ENCODE results near the gene RBM46.
"Not testable (repeated sequence)": the region's sequence is repeated elsewhere in the genome, so short reads cannot be mapped to it uniquely, and the experiment has no call there.

Gene RBM46

GRCh38 chr4:154836030-154836429 lies 55.0 kb downstream of the RBM46 start:
- in situ Hi-C loops (cut with HindIII; ENCODE audit: low sequenced_read_pairs) = no loop called here

DNA sequence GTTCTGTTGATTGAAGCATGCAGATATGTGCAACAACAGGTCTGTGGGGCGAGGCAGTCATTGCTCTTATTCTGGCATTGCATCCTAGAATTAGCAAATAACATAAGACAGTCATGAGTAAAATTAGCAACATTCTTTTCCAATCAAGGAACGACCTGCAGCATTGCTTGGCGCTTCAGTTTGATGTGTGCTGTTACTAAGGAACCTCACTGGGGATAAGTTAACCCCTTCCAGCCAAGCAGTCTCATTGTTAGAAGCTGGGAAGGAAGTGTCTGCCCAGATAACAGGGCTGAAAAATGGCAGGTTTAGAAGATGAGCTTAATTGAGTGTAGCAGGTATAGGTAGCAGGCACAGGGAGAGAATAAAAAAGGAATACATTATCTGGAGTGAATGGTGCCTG lies 55.4 kb downstream of the RBM46 start:
- in situ Hi-C loops (cut with HindIII; ENCODE audit: low sequenced_read_pairs) = no loop called here

DNA sequence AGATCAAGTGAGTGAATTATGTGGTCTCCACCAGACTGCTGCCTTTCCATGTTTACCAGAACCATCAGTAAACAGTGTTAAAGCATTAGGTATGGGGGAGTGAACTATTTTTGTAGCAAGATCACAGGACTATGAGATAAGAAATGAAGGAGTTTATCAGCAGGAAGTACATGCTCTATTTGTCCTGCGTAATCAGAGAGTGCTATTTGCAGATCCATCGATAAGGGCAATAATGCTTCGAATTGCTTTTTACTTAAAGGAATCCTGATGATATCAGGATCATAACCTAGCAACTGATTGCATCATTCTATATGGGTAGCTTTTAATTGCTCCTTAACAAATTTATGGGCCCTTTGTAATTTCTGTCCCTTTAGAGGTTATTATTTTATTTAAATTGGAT lies 57.1 kb downstream of the RBM46 start:
- in situ Hi-C loops (cut with HindIII; ENCODE audit: low sequenced_read_pairs) = no loop called here

DNA sequence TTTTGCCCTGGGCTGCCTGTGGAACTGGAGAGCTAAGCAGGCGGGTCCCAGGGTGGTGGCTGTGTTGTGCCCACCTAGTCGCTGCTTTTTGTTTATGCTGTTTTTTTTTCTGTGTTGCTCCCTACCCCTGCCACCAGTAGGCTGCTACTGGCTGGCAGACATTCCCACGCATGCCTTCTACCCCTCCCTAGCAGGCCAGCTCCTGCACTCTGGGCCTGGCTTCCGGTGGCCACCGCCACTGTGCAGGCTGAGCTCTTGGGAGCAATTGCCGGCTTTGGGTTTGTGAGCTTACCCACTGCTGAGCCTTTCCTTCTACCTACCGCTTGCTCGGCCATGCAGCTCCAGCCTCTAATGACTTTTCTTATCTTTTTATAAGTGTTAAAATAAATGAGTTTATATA lies 57.6 kb downstream of the RBM46 start:
- in situ Hi-C loops (cut with HindIII; ENCODE audit: low sequenced_read_pairs) = no loop called here

DNA sequence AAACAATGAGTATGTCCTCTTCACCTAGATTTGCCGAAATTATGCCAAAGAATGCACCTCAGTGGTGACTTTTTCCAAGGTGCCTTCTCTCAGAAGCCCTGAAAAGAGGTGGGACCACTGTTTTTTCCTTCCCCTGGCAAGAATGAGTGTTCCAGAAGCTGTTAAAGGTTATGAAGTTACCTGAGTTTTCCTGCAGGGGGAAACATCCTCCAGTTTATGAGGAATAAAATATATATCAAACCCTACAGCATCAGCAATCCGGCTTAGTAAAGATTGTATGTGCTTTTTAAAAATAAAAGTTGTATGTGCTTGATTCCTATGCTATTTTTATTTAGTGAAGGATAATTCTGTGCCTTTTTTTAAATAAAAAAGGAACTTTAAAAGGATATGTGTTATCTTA lies 73.3 kb downstream of the RBM46 start:
- in situ Hi-C loops (cut with HindIII; ENCODE audit: low sequenced_read_pairs) = no loop called here

DNA sequence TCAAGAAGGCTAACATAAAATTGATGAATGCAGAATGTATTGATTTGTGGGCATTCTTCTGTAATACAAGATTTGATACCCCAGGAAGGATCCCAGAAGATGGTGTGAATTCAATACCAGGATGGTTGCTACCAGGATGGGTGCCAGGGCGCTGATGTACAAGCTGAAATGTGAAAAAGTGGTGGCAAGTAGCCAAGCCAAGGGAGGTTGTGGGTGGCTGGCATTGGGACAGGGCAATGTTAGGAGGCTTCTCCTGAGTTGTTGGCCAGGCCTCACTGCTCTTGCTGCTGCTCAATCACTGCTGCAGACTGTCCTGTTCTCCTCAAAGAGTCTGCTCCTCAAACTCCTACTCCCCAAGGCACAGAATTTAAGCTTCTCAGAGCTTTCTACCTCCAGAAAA lies 77.1 kb downstream of the RBM46 start:
- in situ Hi-C loops (cut with HindIII; ENCODE audit: low sequenced_read_pairs) = no loop called here

DNA sequence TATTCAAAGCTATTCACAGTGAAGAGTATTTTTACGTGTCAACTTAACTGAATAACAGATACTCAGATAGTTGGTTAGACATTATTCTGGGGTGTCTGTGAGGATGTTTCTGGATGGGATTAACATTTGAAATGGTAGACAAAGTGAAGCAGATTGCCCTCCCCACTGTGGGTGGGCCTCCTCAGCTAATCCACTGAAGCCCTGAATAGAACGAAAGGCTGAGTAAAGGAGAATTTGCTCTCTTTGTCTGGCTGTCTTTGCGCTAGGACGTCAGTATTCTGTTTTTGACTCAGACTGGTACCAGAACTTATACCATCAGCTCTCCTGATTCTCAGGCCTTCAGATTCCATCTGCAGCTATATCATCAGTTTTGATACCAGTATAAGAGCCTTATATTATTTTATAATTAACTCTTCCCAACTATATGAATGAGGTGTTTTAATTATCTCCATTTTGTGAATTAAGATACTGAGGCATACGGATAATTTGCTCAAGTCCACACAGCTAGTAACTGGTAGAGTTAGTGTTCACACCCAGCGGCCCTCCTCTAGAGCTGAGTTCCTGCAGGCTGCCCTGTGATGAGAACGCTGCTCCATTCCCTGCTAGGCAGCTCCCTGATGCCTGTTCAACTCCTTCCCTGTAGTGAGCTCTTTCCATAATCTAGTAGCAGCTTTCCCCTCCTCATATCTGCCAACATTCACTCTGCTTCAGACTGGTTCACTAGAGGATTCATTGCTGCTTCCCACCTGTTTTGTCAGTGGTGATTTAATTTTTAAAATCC lies 87.5 kb downstream of the RBM46 start:
- in situ Hi-C loops (cut with HindIII; ENCODE audit: low sequenced_read_pairs) = no loop called here

DNA sequence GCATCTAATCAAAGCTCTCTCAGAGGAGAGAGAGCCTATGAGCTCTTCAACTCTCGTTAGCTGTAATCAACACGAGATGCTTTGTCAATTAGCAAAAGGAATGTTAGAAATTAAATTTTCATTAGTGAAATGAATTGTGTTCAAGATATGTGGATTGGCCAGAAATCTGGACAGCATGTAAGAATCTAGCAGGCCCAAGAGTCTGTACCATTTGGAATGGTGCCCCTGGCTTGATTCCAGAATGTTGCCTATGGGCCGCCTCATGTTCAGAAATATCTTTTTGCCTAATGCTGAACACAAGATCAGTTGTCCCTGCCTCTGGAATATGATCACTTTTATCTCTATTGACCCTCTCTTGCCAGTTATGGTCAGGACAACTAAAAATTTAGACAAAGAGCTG lies 88.2 kb downstream of the RBM46 start:
- in situ Hi-C loops (cut with HindIII; ENCODE audit: low sequenced_read_pairs) = no loop called here

GRCh38 chr4:154872198-154872597 lies 91.1 kb downstream of the RBM46 start:
- in situ Hi-C loops (cut with HindIII; ENCODE audit: low sequenced_read_pairs) = no loop called here

- in situ Hi-C loops (cut with HindIII; ENCODE audit: low sequenced_read_pairs) = not testable (repeated sequence)
These were observed 93.0 kb downstream of the RBM46 start for GRCh38 chr4:154874049-154874448.

GRCh38 chr4:154877110-154877760 lies 96.2 kb downstream of the RBM46 start:
- in situ Hi-C loops (cut with HindIII; ENCODE audit: low sequenced_read_pairs) = no loop called here

Measured in endothelial cell of hepatic sinusoid (primary cell).